ENCODE measurements around the gene SFMBT2.
"Not testable (repeated sequence)": the region's sequence is repeated elsewhere in the genome, so short reads cannot be mapped to it uniquely, and the experiment has no call there.

The SFMBT2 gene

GRCh38 chr10:7389346-7389745 lies 21.5 kb downstream of the SFMBT2 start:
- no peak for DNase-seq (ENCODE audit: low spot score in 2 of 2)
- Mint-ChIP-seq H3K27me3 (no peaks in the 10 kb centered on the region), H3K4me1 (peaks cover 52% of the 10 kb centered on the region), H3K4me3 (peak overlapping the region; percentile 50), H3K9me3 (no peaks in the 10 kb centered on the region), H3K36me3 (ENCODE audit: insufficient read depth) (peaks cover 7% of the 10 kb centered on the region), H3K27ac (ENCODE audit: low read depth) (peak overlapping the region; percentile 59)
- ATAC-seq (replicated peaks; ENCODE audit: extremely low read depth, poor library complexity, severe bottlenecking), result no peak

- peak; percentile 98 for ATAC-seq (replicated peaks; ENCODE audit: extremely low read depth, poor library complexity, severe bottlenecking)
- Mint-ChIP-seq H3K9me3 (no peaks in the 10 kb centered on the region), H3K36me3 (ENCODE audit: insufficient read depth) (peaks cover 6% of the 10 kb centered on the region), H3K4me1 (peaks cover 49% of the 10 kb centered on the region), H3K27ac (ENCODE audit: low read depth) (peak overlapping the region; percentile 59), H3K27me3 (no peaks in the 10 kb centered on the region), H3K4me3 (peak overlapping the region; percentile 60)
- DNase-seq (ENCODE audit: low spot score in 2 of 2), result peak in 1 of 2 donors; percentile 14
Measured at GRCh38 chr10:7388602-7389001, 22.2 kb downstream of the SFMBT2 start.

- H3K4me1 Mint-ChIP-seq, result peaks cover 54% of the 10 kb centered on the region
- not testable (repeated sequence) for ATAC-seq (replicated peaks; ENCODE audit: extremely low read depth, poor library complexity, severe bottlenecking); H3K9me3 Mint-ChIP-seq; H3K36me3 Mint-ChIP-seq (ENCODE audit: insufficient read depth); H3K27me3 Mint-ChIP-seq; DNase-seq (ENCODE audit: low spot score in 2 of 2)
- peak overlapping the region; percentile 60 for H3K4me3 Mint-ChIP-seq
- H3K27ac Mint-ChIP-seq (ENCODE audit: low read depth), result peak overlapping the region; percentile 59
Measured at GRCh38 chr10:7388149-7388548, 22.7 kb downstream of the SFMBT2 start.

GRCh38 chr10:7385114-7385513 lies 25.7 kb downstream of the SFMBT2 start:
- Mint-ChIP-seq H3K4me1 (peaks cover 61% of the 10 kb centered on the region), H3K36me3 (ENCODE audit: insufficient read depth) (peaks cover 12% of the 10 kb centered on the region), H3K27me3 (no peaks in the 10 kb centered on the region), H3K9me3 (no peaks in the 10 kb centered on the region), H3K27ac (ENCODE audit: low read depth) (peak overlapping the region; percentile 75), H3K4me3 (no peak overlapping the region)
- DNase-seq (ENCODE audit: low spot score in 2 of 2), result no peak
- ATAC-seq (replicated peaks; ENCODE audit: extremely low read depth, poor library complexity, severe bottlenecking), result no peak

GRCh38 chr10:7383442-7383841 lies 27.4 kb downstream of the SFMBT2 start:
- peaks cover 20% of the 10 kb centered on the region for H3K36me3 Mint-ChIP-seq (ENCODE audit: insufficient read depth)
- no peaks in the 10 kb centered on the region for H3K27me3 Mint-ChIP-seq
- peaks cover 52% of the 10 kb centered on the region for H3K4me1 Mint-ChIP-seq
- H3K9me3 Mint-ChIP-seq, result no peaks in the 10 kb centered on the region
- peak; percentile 32 for ATAC-seq (replicated peaks; ENCODE audit: extremely low read depth, poor library complexity, severe bottlenecking)
- DNase-seq (ENCODE audit: low spot score in 2 of 2), result no peak
- H3K27ac Mint-ChIP-seq (ENCODE audit: low read depth), result peak overlapping the region; percentile 74
- peak overlapping the region; percentile 25 for H3K4me3 Mint-ChIP-seq

- Mint-ChIP-seq H3K4me1 (peaks cover 41% of the 10 kb centered on the region), H3K27me3 (no peaks in the 10 kb centered on the region), H3K9me3 (no peaks in the 10 kb centered on the region), H3K4me3 (no peak overlapping the region), H3K27ac (ENCODE audit: low read depth) (no peak overlapping the region), H3K36me3 (ENCODE audit: insufficient read depth) (peaks cover 26% of the 10 kb centered on the region)
- no peak for DNase-seq (ENCODE audit: low spot score in 2 of 2)
- no peak for ATAC-seq (replicated peaks; ENCODE audit: extremely low read depth, poor library complexity, severe bottlenecking)
Measured at GRCh38 chr10:7380704-7381241, 30.1 kb downstream of the SFMBT2 start.

GRCh38 chr10:7378602-7379403 lies 32.0 kb downstream of the SFMBT2 start:
- Mint-ChIP-seq H3K27me3 (no peaks in the 10 kb centered on the region), H3K9me3 (no peaks in the 10 kb centered on the region), H3K4me1 (peaks cover 35% of the 10 kb centered on the region), H3K4me3 (no peak overlapping the region), H3K36me3 (ENCODE audit: insufficient read depth) (peaks cover 28% of the 10 kb centered on the region), H3K27ac (ENCODE audit: low read depth) (peak overlapping the region; percentile 51)
- no peak for DNase-seq (ENCODE audit: low spot score in 2 of 2)
- ATAC-seq (replicated peaks; ENCODE audit: extremely low read depth, poor library complexity, severe bottlenecking), result peak; percentile 49

GRCh38 chr10:7377614-7378248 lies 33.1 kb downstream of the SFMBT2 start:
- H3K27me3 Mint-ChIP-seq, result no peaks in the 10 kb centered on the region
- H3K4me3 Mint-ChIP-seq, result no peak overlapping the region
- H3K4me1 Mint-ChIP-seq, result peaks cover 36% of the 10 kb centered on the region
- H3K9me3 Mint-ChIP-seq, result no peaks in the 10 kb centered on the region
- ATAC-seq (replicated peaks; ENCODE audit: extremely low read depth, poor library complexity, severe bottlenecking) (no peak), DNase-seq (ENCODE audit: low spot score in 2 of 2) (no peak)
- no peak overlapping the region for H3K27ac Mint-ChIP-seq (ENCODE audit: low read depth)
- H3K36me3 Mint-ChIP-seq (ENCODE audit: insufficient read depth), result peaks cover 35% of the 10 kb centered on the region

- DNase-seq (ENCODE audit: low spot score in 2 of 2) (no peak), ATAC-seq (replicated peaks; ENCODE audit: extremely low read depth, poor library complexity, severe bottlenecking) (no peak)
- H3K36me3 Mint-ChIP-seq (ENCODE audit: insufficient read depth), result peaks cover 34% of the 10 kb centered on the region
- H3K27ac Mint-ChIP-seq (ENCODE audit: low read depth), result no peak overlapping the region
- no peak overlapping the region for H3K4me3 Mint-ChIP-seq
- H3K4me1 Mint-ChIP-seq, result peaks cover 26% of the 10 kb centered on the region
- no peaks in the 10 kb centered on the region for H3K9me3 Mint-ChIP-seq
- no peaks in the 10 kb centered on the region for H3K27me3 Mint-ChIP-seq
Measured at GRCh38 chr10:7374795-7375194, 36.0 kb downstream of the SFMBT2 start.

GRCh38 chr10:7373039-7373438 lies 37.8 kb downstream of the SFMBT2 start:
- ATAC-seq (replicated peaks; ENCODE audit: extremely low read depth, poor library complexity, severe bottlenecking), result no peak
- Mint-ChIP-seq H3K27me3 (no peaks in the 10 kb centered on the region), H3K36me3 (ENCODE audit: insufficient read depth) (peaks cover 27% of the 10 kb centered on the region), H3K9me3 (no peaks in the 10 kb centered on the region), H3K4me3 (no peak overlapping the region), H3K27ac (ENCODE audit: low read depth) (no peak overlapping the region), H3K4me1 (peaks cover 19% of the 10 kb centered on the region)
- no peak for DNase-seq (ENCODE audit: low spot score in 2 of 2)

GRCh38 chr10:7372504-7372903 lies 38.3 kb downstream of the SFMBT2 start:
- Mint-ChIP-seq H3K9me3 (no peaks in the 10 kb centered on the region), H3K27ac (ENCODE audit: low read depth) (no peak overlapping the region), H3K36me3 (ENCODE audit: insufficient read depth) (peaks cover 30% of the 10 kb centered on the region), H3K27me3 (no peaks in the 10 kb centered on the region), H3K4me1 (peaks cover 19% of the 10 kb centered on the region), H3K4me3 (no peak overlapping the region)
- ATAC-seq (replicated peaks; ENCODE audit: extremely low read depth, poor library complexity, severe bottlenecking), result no peak
- no peak for DNase-seq (ENCODE audit: low spot score in 2 of 2)

- no peaks in the 10 kb centered on the region for H3K27me3 Mint-ChIP-seq
- no peak overlapping the region for H3K27ac Mint-ChIP-seq (ENCODE audit: low read depth)
- H3K9me3 Mint-ChIP-seq, result no peaks in the 10 kb centered on the region
- H3K36me3 Mint-ChIP-seq (ENCODE audit: insufficient read depth), result peaks cover 36% of the 10 kb centered on the region
- DNase-seq (ENCODE audit: low spot score in 2 of 2) (no peak), ATAC-seq (replicated peaks; ENCODE audit: extremely low read depth, poor library complexity, severe bottlenecking) (no peak)
- peaks cover 21% of the 10 kb centered on the region for H3K4me1 Mint-ChIP-seq
- H3K4me3 Mint-ChIP-seq, result no peak overlapping the region
Measured at GRCh38 chr10:7370511-7370910, 40.3 kb downstream of the SFMBT2 start.

All from central memory CD8-positive, alpha-beta T cell (primary cell).